GM06990 (cell line): Measurements from ENCODE around the gene PCDHGA2.
"Not testable (repeated sequence)": the region's sequence is repeated elsewhere in the genome, so short reads cannot be mapped to it uniquely, and the experiment has no call there.

Experiments used
- DNase-seq: peaks from one replicate; pipeline ENCODE4 v3.0.0-alpha.2; 2011; ENCODE audit not compliant: insufficient read length; ENCODE audit errors: extremely low read depth
- H3K27me3 ChIP-seq: replicated peaks from 2 replicates; pipeline ENCODE4 v1.6.0; 2011; ENCODE audit warnings: low read length; ENCODE audit not compliant: control insufficient read depth, insufficient read depth
- H3K36me3 ChIP-seq: 2 replicates; pipeline ENCODE4 v1.5.1; 2011; ENCODE audit warnings: low read length; ENCODE audit not compliant: control insufficient read depth, insufficient read depth
- H3K4me3 ChIP-seq: replicated peaks from 2 replicates; pipeline ENCODE4 v1.5.1; 2011; ENCODE audit warnings: low read depth, mild to moderate bottlenecking, control low read depth, low read length
- CTCF ChIP-seq: IDR thresholded peaks from 2 replicates; pipeline ENCODE4 v1.5.1; 2011; ENCODE audit warnings: low read length, control low read depth, mild to moderate bottlenecking, inconsistent platforms; ENCODE audit not compliant: insufficient read depth, poor library complexity, severe bottlenecking

Gene PCDHGA2

GRCh38 chr5:141343953-141344463, 5.4 kb downstream of the PCDHGA2 start:
- no peak for DNase-seq
- no peaks in the 10 kb centered on the region for H3K36me3 ChIP-seq
- TF ChIP-seq CTCF = no peak
- H3K27me3 ChIP-seq = no peaks in the 10 kb centered on the region
- no peak overlapping the region for H3K4me3 ChIP-seq

- no peak for DNase-seq
- Histone ChIP-seq H3K27me3 (no peaks in the 10 kb centered on the region), H3K36me3 (no peaks in the 10 kb centered on the region), H3K4me3 (no peak overlapping the region)
- TF ChIP-seq CTCF = no peak
Measured at GRCh38 chr5:141345327-141345726, 6.8 kb downstream of the PCDHGA2 start.

- H3K4me3 ChIP-seq, H3K27me3 ChIP-seq, H3K36me3 ChIP-seq, DNase-seq: not testable (repeated sequence)
Measured at GRCh38 chr5:141346017-141346416, 7.5 kb downstream of the PCDHGA2 start.

- H3K27me3 ChIP-seq = no peaks in the 10 kb centered on the region
- H3K4me3 ChIP-seq = peak within 1 kb of the TSS; percentile 58
- no peaks in the 10 kb centered on the region for H3K36me3 ChIP-seq
- no peak for DNase-seq
- TF ChIP-seq CTCF = peak; percentile 72
Measured at GRCh38 chr5:141349917-141350619, 11.5 kb downstream of the PCDHGA2 start, which contains the start of gene PCDHGB1. TSS of gene PCDHGB1 (plus strand) at chr5:141350099. CDS start at chr5:141350261, 162 bp downstream.

GRCh38 chr5:141351591-141351990, 13.0 kb downstream of the PCDHGA2 start:
- Histone ChIP-seq H3K36me3 (no peaks in the 10 kb centered on the region), H3K4me3 (no peak overlapping the region), H3K27me3 (no peaks in the 10 kb centered on the region)
- no peak for TF ChIP-seq CTCF
- DNase-seq = no peak

GRCh38 chr5:141354900-141355469, 16.4 kb downstream of the PCDHGA2 start, which contains the start of gene PCDHGA4:
TSS of gene PCDHGA4 (plus strand) at chr5:141355021. CDS start at chr5:141355108, 87 bp downstream.
- no peaks in the 10 kb centered on the region for H3K27me3 ChIP-seq
- DNase-seq = no peak
- no peak within 1 kb of the TSS for H3K4me3 ChIP-seq
- peak; percentile 28 for TF ChIP-seq CTCF
- H3K36me3 ChIP-seq = no peaks in the 10 kb centered on the region
